Measurements from ENCODE around the gene CYP19A1.

CYP19A1 gene

GRCh38 chr15:51227940-51228732 lies 110.3 kb downstream of the CYP19A1 start:
- TF ChIP-seq, protein P1, sequence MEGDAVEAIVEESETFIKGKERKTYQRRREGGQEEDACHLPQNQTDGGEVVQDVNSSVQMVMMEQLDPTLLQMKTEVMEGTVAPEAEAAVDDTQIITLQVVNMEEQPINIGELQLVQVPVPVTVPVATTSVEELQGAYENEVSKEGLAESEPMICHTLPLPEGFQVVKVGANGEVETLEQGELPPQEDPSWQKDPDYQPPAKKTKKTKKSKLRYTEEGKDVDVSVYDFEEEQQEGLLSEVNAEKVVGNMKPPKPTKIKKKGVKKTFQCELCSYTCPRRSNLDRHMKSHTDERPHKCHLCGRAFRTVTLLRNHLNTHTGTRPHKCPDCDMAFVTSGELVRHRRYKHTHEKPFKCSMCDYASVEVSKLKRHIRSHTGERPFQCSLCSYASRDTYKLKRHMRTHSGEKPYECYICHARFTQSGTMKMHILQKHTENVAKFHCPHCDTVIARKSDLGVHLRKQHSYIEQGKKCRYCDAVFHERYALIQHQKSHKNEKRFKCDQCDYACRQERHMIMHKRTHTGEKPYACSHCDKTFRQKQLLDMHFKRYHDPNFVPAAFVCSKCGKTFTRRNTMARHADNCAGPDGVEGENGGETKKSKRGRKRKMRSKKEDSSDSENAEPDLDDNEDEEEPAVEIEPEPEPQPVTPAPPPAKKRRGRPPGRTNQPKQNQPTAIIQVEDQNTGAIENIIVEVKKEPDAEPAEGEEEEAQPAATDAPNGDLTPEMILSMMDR (conservative IDR thresholded peaks at IDR 0.05) = no peak
- H3K27ac ChIP-seq = no peak overlapping the region

GRCh38 chr15:51226576-51227210 lies 111.7 kb downstream of the CYP19A1 start:
- TF ChIP-seq, protein P1 (conservative IDR thresholded peaks at IDR 0.05) = no peak
- no peak overlapping the region for H3K27ac ChIP-seq

- TF ChIP-seq, protein P1 (conservative IDR thresholded peaks at IDR 0.05) = no peak
- no peak overlapping the region for H3K27ac ChIP-seq
These were observed 114.0 kb downstream of the CYP19A1 start for GRCh38 chr15:51224428-51224827.

DNA sequence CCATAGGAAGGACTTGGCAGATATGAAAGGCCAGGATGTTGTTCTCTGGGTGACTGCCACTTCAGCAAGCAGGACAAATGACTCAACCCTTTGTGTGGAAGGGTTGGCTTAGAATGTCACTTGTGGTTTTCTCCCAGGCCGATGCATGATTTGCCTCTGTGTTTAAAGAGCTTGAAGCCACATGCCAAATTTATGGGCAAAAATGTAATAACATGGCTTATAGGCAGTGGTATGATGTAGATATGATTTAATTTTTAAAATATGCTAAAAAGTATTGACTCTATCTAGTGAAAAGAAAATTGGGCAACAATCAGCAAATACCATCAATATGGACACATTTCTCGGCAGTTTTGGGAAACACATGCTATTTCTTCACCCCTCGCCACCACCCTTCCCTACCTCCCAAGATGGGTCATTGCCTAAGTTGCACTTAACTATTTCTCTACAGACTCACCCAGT lies 114.6 kb downstream of the CYP19A1 start:
- TF ChIP-seq, protein P1 (conservative IDR thresholded peaks at IDR 0.05) = no peak
- H3K27ac ChIP-seq = no peak overlapping the region

DNA sequence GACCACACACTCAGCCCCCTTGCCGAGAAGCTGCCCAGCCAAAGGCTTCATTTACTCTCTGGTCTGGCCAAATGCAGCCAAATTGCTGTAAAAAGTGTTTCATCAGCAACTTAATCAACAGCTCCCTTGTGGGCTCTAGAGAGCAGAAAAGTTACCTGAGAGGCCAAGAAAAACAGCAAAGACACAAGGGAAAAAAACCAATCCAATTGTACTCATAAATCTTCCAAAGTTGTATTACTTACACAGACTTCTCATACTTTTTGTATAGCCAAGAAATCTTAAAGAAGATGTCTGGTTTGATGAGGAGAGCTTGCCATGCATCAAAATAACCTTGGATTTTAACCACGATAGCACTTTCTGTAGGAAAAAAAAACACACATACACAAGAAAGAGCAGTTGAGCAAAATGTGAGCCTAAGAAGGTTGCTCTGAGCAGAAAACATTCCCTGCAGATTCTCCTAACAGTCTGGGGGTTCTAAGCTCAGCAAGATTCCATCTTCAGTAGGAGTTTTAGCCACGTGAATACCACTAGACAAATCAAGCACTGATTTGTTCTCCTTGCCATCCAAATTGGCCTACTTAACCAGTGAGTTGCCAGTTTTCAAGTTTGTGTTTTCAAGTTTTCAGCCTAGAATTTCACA lies 120.0 kb downstream of the CYP19A1 start:
- TF ChIP-seq, protein P1 (conservative IDR thresholded peaks at IDR 0.05) = no peak
- no peak overlapping the region for H3K27ac ChIP-seq

DNA sequence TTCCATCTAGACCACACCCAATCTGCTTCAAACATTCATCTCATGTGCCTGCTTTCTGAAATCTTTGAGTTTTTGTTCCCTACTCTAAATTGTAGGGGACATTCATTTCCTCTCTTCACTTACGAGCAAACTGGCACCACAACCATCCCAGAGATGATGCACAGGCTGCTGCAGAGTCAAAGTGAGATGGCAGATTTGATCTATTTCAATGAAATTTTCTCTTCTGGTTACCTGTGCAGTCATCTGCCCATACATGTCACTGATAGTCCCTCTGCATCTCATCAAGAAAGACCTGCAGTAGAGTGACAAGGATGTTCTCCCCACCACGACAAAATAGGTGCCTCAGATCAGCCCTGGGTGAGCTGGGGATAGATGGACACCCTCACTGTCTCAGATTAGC lies 125.5 kb downstream of the CYP19A1 start:
- TF ChIP-seq, protein P1 (conservative IDR thresholded peaks at IDR 0.05) = no peak
- H3K27ac ChIP-seq = no peak overlapping the region

GRCh38 chr15:51212239-51212638 lies 126.2 kb downstream of the CYP19A1 start:
- H3K27ac ChIP-seq = no peak overlapping the region
- TF ChIP-seq, protein P1 (conservative IDR thresholded peaks at IDR 0.05) = no peak
